Smooth muscle cell of the pulmonary artery (primary cell): Measurements from ENCODE around the gene DALRD3. TPM values are rescaled to one million over a fixed set of nuclear protein-coding genes. Genes with fewer than 3 reads are reported as not detected.

Source experiments
- total RNA-seq: library from RNA; depleted of rRNA; stranded (reverse); fragments of >200 nt; gene quantifications from 2 replicates; pipeline ENCODE4 v1.2.3, GENCODE V29; 2014

The DALRD3 gene, protein sequence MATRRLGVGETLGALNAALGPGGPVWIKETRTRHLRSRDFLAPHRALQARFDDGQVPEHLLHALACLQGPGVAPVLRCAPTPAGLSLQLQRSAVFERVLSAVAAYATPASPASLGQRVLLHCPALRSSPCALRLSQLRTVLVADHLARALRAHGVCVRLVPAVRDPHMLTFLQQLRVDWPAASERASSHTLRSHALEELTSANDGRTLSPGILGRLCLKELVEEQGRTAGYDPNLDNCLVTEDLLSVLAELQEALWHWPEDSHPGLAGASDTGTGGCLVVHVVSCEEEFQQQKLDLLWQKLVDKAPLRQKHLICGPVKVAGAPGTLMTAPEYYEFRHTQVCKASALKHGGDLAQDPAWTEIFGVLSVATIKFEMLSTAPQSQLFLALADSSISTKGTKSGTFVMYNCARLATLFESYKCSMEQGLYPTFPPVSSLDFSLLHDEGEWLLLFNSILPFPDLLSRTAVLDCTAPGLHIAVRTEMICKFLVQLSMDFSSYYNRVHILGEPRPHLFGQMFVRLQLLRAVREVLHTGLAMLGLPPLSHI
- 46.7 and 47.7 TPM in 2 replicates for total RNA-seq

DNA sequence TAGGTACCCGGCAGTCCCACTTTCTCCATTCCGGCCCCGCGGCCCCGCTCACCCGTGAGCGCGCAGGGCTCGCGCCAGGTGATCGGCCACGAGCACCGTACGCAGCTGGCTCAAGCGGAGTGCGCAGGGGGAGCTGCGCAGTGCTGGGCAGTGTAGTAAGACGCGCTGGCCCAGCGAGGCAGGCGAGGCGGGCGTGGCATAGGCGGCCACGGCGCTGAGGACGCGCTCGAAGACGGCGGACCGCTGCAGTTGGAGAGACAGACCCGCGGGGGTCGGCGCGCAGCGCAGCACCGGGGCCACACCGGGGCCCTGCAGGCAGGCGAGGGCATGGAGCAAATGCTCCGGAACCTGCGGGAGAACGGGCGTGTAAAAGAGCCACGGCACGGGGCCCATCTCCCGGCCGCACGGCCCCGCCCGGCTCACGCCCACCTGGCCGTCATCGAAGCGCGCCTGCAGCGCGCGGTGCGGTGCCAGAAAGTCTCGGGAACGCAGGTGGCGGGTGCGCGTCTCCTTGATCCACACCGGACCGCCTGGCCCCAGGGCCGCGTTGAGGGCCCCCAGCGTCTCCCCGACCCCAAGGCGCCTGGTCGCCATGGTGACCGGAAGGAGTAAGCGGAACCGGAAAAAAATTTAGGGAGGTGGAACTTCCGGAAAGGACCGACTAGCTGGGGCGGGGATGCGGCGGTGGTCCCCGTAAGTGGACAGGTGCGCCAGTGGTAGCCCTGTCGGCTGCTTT lies at the start of gene DALRD3:
Gene DALRD3, minus strand, starts transcription at position 610 of the 736 bp plus-strand sequence. Its CDS starts 16 bp downstream, at position 594.

DNA sequence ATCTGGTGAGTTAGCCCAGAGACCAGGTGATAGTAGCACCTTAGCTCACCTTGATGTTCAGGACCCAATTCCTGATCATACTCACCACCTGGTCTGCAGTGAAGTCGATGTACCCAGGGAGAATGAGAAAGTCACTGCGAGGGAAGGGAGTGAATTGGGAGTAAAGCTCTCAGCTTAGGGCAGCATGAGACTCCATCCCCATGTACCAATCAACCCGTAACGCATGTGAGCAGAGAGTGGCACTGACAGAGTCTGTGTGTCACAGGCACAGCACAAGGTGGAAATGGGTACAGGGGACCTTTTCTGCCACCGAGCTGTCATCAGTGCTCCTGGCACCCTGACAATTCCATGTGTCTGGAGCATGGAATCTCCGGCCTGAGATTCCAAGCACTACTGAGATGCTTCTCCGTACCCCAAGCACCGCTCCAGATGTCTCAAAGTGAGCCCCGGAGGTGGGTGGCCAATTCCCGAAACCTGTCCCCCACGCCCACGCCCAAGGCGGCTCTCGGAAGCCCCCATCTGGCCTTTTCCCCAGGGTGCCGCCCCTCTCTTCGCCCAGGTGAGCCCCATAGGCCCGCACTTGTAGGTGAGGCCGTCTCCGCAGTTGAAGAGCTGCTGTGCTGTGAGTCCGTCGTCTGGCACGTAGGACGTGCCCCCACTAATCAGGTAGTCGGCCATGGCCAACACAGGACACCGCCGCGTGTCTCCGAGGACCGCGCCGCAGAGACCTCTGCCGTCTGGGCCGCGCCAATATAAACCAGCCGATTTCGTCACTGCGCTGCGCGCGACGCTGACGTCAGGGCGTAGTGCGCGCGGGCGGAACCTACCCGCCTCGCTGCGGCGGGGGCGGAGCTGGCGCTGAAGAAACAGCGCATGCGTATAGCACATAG lies 10.5 kb upstream of the DALRD3 start, which contains the start of gene IMPDH2:
Gene IMPDH2, minus strand, starts transcription at position 726 of the 890 bp plus-strand sequence. Its CDS starts 48 bp downstream, at position 678.

DNA sequence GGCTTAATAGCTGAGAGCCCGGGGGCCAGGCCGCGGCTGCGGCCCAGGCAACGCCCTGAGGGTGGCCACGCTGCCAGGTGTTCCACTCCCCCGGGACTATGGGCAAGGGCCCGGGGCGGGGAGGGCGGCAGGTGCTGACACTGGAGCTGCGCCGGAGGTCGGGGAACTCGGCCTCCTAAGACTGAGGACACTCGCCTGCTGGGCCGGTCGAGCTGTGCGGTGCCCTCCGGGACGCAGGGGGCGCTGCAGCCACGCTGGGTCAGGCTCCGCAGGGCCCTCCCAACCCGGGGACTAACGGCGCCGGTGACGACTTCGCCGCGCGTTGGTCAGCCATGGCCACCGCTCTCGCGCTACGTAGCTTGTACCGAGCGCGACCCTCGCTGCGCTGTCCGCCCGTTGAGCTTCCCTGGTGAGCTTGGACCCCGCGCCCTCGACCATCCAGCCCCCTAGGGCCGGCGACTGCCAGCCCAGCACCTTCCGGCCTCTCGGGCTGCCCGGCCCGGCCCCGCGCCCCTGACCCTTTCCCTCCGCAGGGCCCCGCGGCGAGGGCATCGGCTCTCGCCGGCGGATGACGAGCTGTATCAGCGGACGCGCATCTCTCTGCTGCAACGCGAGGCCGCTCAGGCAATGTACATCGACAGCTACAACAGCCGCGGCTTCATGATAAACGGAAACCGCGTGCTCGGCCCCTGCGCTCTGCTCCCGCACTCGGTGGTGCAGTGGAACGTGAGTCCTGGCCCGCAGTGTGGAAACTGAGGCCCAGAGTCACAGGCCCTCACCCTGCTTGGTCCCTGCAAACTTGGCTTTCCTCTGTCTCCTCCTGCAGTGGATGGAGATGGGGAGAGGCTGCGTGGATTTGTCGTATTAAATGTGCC lies 3.7 kb upstream of the DALRD3 start, which contains the start of gene NDUFAF3:
Gene NDUFAF3, plus strand, starts transcription at position 309 of the 875 bp plus-strand sequence. Its CDS starts 24 bp downstream, at position 333.

DNA sequence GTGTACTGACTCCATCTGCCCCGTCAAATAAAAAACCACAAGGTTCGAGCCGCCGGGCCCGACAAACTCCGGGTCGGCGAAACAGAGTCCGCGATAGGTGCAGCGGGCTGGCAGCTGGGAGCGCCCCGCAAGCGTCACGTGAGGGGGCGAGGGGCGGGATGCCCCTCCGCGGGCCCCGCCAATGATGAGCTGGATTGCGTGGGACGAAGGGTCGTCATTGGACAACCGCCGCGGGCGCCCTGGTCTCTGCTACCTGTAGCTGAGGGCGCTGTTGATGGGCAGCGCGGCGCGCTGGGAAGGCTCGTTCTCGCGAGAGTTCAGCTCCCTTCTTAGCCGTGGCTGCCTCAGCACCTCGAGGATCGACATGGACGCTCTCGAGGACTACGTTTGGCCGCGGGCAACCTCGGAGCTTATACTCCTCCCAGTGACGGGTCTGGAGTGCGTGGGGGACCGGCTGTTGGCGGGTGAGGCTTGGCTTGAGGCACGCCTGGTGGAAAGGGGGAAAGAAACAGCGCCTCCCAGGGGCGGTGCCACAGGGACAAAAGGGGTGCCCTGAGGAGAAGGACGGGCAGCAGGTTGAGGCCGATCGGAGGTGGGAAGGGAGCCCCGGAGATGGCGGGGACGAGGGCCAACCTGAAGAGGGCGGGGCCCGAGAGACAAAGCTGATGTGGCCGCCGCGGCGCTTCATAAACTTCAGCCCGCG lies 11.2 kb downstream of the DALRD3 start, which contains the start of gene WDR6:
Gene WDR6, plus strand, starts transcription at position 324 of the 703 bp plus-strand sequence. Its CDS starts 41 bp downstream, at position 365.

DNA sequence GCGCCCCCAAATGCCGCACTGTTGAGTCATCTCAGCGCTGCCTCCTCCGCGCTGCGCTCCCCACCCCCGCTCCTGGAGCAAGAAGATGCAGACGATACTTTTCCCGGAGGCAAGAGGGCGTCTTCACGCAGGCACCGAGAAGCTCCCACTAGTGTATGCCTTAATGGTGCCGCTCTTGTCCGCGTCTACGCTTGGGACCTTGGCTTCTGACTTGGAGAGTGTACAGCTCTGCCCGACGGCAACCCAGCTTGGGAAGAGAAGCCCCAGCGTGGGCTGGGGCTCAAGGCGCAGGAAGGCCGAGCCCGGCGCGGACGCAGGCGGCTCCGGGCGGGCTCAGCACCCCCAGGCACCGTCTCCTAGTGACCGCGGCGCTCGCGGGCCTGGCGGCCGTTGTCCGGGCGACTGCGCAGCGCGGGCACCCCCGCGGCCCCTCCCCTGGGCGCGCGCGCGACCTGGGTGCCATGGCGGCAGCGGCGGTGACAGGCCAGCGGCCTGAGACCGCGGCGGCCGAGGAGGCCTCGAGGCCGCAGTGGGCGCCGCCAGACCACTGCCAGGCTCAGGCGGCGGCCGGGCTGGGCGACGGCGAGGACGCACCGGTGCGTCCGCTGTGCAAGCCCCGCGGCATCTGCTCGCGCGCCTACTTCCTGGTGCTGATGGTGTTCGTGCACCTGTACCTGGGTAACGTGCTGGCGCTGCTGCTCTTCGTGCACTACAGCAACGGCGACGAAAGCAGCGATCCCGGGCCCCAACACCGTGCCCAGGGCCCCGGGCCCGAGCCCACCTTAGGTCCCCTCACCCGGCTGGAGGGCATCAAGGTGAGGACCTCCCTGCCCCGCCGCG lies 28.4 kb downstream of the DALRD3 start, which contains the start of gene P4HTM:
Gene P4HTM, plus strand, starts transcription at position 446 of the 840 bp plus-strand sequence. Its CDS starts 16 bp downstream, at position 462.

Other genes starting within 250 kb of the DALRD3 start
- 35.2 and 36.6 TPM in 2 replicates for gene PRKAR2A, start 170.7 kb downstream of the DALRD3 start, total RNA-seq
- gene SLC25A20, start 119.7 kb downstream of the DALRD3 start, total RNA-seq = 15.4 and 15.5 TPM in 2 replicates
- 68.4 and 71.4 TPM in 2 replicates for gene ARIH2, start 99.7 kb downstream of the DALRD3 start, total RNA-seq
- 55.4 and 56.2 TPM in 2 replicates for gene P4HTM, start 28.3 kb downstream of the DALRD3 start, total RNA-seq
- 86.2 and 121 TPM in 2 replicates for gene WDR6, start 11.2 kb downstream of the DALRD3 start, total RNA-seq
- gene NDUFAF3, start 3.5 kb upstream of the DALRD3 start, total RNA-seq = 86.3 and 95.6 TPM in 2 replicates
- 262 and 284 TPM in 2 replicates for gene IMPDH2, start 10.8 kb upstream of the DALRD3 start, total RNA-seq
- 47.9 and 58.1 TPM in 2 replicates for gene QRICH1, start 75.5 kb upstream of the DALRD3 start, total RNA-seq
- gene QARS1, start 86.2 kb upstream of the DALRD3 start, total RNA-seq = 224 and 239 TPM in 2 replicates
- 57.9 and 59.6 TPM in 2 replicates for gene USP19, start 102.2 kb upstream of the DALRD3 start, total RNA-seq
- gene LAMB2, start 114.5 kb upstream of the DALRD3 start, total RNA-seq = 2,135 and 2,279 TPM in 2 replicates
- 14.1 and 18.4 TPM in 2 replicates for gene CCDC71, start 147.8 kb upstream of the DALRD3 start, total RNA-seq
- 26.8 and 31.7 TPM in 2 replicates for gene KLHDC8B, start 153.0 kb upstream of the DALRD3 start, total RNA-seq